Myocyte (in vitro differentiated cells): ENCODE results near the gene PTTG1IP. TPM values are rescaled to one million over a fixed set of nuclear protein-coding genes. Genes with fewer than 3 reads are reported as not detected.

ENCODE experiments used
- DNase-seq: peaks from one replicate; pipeline ENCODE4 v3.0.0-alpha.2; 2012; ENCODE audit warnings: low read depth
- total RNA-seq: library from RNA; depleted of rRNA; stranded (reverse); fragments of >200 nt; gene quantifications from 2 replicates; pipeline ENCODE4 v1.2.3, GENCODE V29; 2014

Gene PTTG1IP
- total RNA-seq, 1 donor from 2014 or later, result 246 TPM

DNA sequence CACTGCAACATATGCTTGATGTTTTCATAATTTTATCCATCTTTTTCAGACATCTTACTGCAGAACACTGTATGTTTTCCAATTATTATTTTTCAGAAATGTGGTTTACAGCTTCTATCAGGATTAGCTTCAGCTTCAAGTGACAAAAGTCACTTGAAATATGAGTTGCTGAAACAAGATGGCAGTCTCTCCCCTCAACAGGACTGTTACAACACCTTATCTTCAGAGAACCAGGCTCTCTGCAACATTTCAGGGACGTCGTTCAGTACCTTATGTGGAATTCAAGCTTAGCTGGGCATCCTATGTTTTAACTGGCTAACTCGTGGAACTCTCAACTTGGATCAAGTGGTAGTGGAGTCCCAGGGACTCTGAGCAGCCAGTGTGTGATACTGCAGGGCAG lies 69.8 kb downstream of the PTTG1IP start:
- no peak for DNase-seq

DNA sequence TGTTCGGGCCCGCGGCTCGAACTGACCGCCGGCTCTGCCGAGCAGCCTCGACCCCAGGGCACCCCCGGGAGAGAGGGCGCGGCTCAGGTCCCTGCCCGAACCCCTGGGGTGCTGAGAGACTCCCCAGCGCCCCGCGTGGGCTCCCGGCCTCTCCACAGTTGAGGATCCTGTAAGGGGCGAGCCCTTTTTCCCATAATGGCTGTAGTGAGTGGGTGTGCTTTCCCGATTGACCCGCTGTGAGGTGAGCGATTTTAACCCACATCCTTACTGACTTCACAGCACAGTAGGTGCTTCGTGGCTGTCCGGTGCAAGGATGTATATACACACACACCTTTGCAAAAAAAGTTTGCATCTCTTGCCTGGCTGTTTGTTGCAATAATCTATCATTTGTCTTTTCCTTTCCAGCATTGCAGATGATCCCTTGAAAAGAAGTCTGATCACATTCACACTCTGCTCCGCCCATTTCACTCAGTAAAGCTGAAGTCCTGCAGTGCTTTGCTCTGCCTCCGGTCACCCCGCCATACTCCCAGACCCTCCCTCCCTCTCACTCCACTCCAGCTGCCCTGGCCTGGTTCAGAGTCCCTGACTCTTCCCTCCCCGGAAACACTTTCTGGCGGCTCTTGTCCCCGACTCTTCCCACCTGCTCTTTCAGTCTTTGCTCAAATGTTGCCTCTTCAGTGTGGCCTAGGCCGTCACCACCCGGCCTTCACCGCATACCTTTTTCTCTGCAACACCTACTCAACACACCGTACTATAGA lies 70.9 kb downstream of the PTTG1IP start:
- no peak for DNase-seq

DNA sequence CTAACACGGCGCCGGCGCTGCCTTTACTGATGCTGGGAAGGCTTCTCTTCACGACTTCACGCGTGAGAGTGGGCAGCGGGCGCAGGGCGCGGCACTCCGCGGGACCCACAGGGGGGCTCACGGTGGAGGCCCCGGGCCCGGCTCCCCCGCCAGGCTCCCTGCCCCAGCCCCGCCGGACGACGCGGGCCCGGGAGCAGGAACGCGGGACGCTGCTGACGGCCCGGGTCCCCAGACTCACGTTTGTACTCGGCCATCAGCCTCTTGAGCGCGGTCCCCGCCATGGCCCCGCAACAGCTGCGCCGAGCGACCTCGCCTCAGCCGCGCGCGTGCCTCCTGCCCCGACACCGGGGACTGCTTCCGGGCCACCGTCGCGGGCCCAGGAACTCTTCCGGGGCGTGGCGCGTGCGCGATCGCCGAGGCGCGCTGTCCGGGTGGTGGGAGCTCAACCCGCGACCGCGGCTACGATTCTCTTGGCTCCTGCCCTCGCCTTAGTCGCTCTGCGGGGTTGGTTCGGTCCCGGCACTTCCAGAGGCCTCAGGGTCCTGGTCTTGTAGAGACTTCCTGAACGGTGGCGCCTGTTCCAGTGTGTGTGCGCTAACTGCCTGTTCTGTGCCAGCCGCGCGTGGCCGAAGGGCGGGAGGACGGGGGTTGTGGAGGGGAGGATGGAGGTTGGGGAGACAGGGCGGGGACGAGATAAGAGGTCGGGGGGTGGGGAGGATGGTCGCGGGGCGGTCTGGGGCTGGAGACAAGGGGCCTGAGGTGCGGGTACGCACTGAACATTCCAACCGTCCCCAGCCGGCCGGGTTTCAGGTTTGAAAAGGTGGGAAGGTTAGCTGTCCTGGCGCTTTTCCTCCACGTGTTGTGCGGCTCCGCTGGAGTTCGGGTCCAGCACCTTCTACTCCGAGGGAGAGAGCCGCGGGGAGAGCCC lies 71.8 kb downstream of the PTTG1IP start, which contains the start of gene UBE2G2:
TSS of gene UBE2G2 (minus strand) at position 353 of the 928 bp plus-strand sequence. CDS start at position 281, 72 bp downstream.
- DNase-seq, result peak; percentile 87

DNA sequence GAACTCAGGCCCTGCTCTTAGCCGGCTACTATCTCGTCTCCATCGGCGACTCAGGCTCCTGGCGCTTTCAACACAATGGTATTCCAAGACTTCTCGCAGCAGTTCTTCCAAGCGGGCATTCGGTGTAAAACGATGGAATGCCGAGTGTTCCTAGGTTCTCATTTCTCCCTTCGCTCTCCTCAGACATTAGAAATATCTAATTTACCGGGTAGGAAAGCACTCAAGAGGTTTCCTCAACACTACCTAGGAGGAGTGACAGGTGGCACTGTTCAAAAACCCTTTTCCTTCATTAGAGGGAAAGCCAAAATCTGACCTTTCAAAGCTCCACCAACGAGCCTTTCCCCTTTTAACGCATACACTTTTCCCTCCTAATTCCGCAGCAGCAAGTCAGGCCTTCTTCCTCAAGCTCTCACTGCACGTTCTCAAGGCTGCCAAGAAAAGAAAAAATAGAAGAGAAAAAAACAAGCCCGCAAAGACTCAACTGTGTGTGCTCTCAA lies 72.5 kb downstream of the PTTG1IP start:
- peak; percentile 43 for DNase-seq

DNA sequence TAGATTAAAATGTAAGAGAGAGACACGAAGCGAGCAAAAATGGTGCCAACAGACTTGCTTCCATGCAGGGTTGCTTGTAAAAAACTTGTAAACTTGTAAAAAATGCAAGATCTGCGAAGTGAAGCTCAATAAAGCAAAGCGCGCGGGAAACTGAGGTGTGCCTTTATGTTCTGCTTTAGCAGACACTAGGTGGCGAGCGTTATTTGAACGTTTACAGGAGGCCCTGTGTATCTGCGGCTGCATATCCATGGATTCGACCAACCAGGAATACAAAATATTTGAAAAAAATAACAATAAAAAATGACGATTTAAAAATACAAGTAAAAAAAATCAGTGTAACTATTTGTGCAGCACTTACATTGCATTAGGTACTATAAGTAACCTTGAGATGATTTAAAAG lies 73.4 kb downstream of the PTTG1IP start:
- DNase-seq, result peak; percentile 41

DNA sequence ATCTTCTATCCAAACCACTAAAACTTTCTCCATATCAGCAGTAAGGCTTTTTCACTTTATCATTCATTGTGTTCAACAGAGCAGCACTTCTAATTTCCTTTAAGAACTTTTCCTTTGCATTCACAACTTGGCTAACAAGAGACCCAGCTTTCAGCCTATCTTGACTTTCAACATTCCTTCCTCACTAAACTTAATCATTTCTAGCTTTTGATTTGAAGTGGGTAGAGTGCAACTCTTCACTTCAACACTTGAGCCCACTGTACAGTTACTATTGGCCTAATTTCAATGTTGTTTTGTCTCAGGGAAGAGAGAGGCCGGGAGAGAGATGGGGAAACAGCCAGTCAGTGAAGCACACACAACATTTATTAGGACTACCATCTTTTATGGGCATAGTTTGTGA lies 73.8 kb downstream of the PTTG1IP start:
- DNase-seq, result no peak

Other genes starting within 250 kb of the PTTG1IP start
- not detected in 2 replicates for gene KRTAP10-9, start 246.6 kb downstream of the PTTG1IP start, total RNA-seq
- not detected in 2 replicates for gene KRTAP10-10, start 236.3 kb downstream of the PTTG1IP start, total RNA-seq
- gene KRTAP10-11, start 227.3 kb downstream of the PTTG1IP start, total RNA-seq, result not detected in 2 replicates
- not detected in 2 replicates for gene KRTAP12-4, start 219.0 kb downstream of the PTTG1IP start, total RNA-seq
- not detected in 2 replicates for gene KRTAP12-3, start 215.8 kb downstream of the PTTG1IP start, total RNA-seq
- not detected in 2 replicates for gene KRTAP12-2, start 206.8 kb downstream of the PTTG1IP start, total RNA-seq
- not detected in 2 replicates for gene KRTAP12-1, start 191.5 kb downstream of the PTTG1IP start, total RNA-seq
- gene KRTAP10-12, start 176.5 kb downstream of the PTTG1IP start, total RNA-seq, result not detected in 2 replicates
- not detected in 2 replicates for gene TSPEAR, start 162.1 kb downstream of the PTTG1IP start, total RNA-seq
- 98.0 and 99.8 TPM in 2 replicates for gene UBE2G2, start 71.9 kb downstream of the PTTG1IP start, total RNA-seq
- 78.6 and 79.5 TPM in 2 replicates for gene SUMO3, start 55.6 kb downstream of the PTTG1IP start, total RNA-seq
- 2.2 and 3.2 TPM in 2 replicates for gene ITGB2, start 47.2 kb upstream of the PTTG1IP start, total RNA-seq
- gene SLX9, start 66.3 kb upstream of the PTTG1IP start, total RNA-seq, result 13.6 and 14.9 TPM in 2 replicates
- gene ADARB1, start 200.9 kb upstream of the PTTG1IP start, total RNA-seq, result 13.8 and 15.9 TPM in 2 replicates